ENCODE results near the gene CCDC110.

DNA sequence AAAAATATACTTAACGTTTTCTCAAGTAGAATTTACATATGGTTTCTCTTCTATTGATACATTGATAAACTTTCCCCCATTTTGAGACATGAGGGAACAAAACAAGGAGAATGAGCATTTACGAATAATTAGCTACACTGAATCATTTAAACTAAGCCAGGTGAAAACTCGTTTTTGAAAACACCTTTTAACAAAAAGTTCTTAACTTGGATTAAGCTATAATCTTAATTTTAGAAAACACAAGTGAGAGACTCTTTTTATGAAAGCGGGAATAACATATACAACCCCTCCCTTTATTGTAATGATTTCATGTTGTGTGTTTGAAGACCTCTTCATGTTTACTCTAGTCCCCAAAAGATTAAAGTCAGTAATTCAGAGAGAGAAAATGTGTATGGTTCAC lies 43.7 kb upstream of the CCDC110 start:
- TF ChIP-seq GATA2 (IDR thresholded peaks at IDR 0.05; ENCODE audit: low read depth, low read length) (no peak), GATA3 (IDR thresholded peaks at IDR 0.05; ENCODE audit: low read depth, low read length) (no peak)

Data from SH-SY5Y (cell line).